K562 (cell line): ENCODE measurements around the gene ABHD5. TPM values are rescaled to one million over a fixed set of nuclear protein-coding genes. Genes with fewer than 3 reads are reported as not detected.
"Not testable (repeated sequence)": the region's sequence is repeated elsewhere in the genome, so short reads cannot be mapped to it uniquely, and the experiment has no call there.

Source experiments
- CBFA2T3 ChIP-seq: fragments of 450-650 bp; IDR thresholded peaks from 2 replicates; pipeline ENCODE4 v1.6.1; 2017
- CXXC5 ChIP-seq: fragments of 250-450 bp; sonication (Bioruptor Pico); IDR thresholded peaks from 2 replicates; pipeline ENCODE4 v1.8.0; 2022; ENCODE audit warnings: inconsistent platforms, mild to moderate bottlenecking, moderate library complexity
- FOXK2 ChIP-seq, 2 experiments: fragments of 450-650 bp; IDR thresholded peaks in 1 of 2; conservative IDR thresholded peaks in 1 of 2; 2 replicates each; pipeline ENCODE4 v1.6.1; 2016; ENCODE audit warnings: low read depth in 2 of 2, mild to moderate bottlenecking in 1 of 2
- HDAC2 ChIP-seq: fragments of 450-650 bp; IDR thresholded peaks from 2 replicates; pipeline ENCODE4 v1.6.1; 2016; ENCODE audit warnings: mild to moderate bottlenecking
- JUND ChIP-seq, 2 experiments: IDR thresholded peaks; 2 replicates in 1 of 2; 3 replicates in 1 of 2; pipeline ENCODE4 v1.6.1; 2011; ENCODE audit warnings: borderline replicate concordance in 2 of 2, low read depth in 2 of 2, low read length in 2 of 2, improper control_type of control experiment in 1 of 2, missing biosample characterization in 1 of 2, missing genetic modification characterization in 1 of 2, missing genetic modification reagents in 1 of 2
- KLF16 ChIP-seq: IDR thresholded peaks from 2 replicates; pipeline ENCODE4 v1.6.1; 2016; ENCODE audit warnings: antibody characterized with exemption
- SMAD3 ChIP-seq: fragments of 450-650 bp; formaldehyde crosslinking; conservative IDR thresholded peaks from 2 replicates; pipeline ENCODE4 v1.4.0; 2020; ENCODE audit warnings: mild to moderate bottlenecking
- ZEB2 ChIP-seq: fragments of 450-650 bp; IDR thresholded peaks from 2 replicates; pipeline ENCODE4 v1.6.1; 2016
- ZNF766 ChIP-seq: fragments of 200-800 bp; sonication (Bioruptor generic); conservative IDR thresholded peaks from 2 replicates; pipeline ENCODE4 v1.6.1; 2016; ENCODE audit warnings: missing genetic modification characterization, missing compliant biosample characterization
- polyA plus RNA-seq, 8 experiments: library from polyadenylated mRNA; depleted of rRNA in 4 of 8; stranded (reverse) in 5 of 8; unstranded in 3 of 8; fragments of >200 nt; fragmentation: Nextera tagmentation in 2 of 8; fragmentation: Illumina TruSeq in 1 of 8; extraction: Ambion mirVana in 2 of 8; extraction: Trizol in 1 of 8; gene quantifications; 2 replicates each; pipeline versions ENCODE4 v1.2.1 to v1.2.3, GENCODE V29; 2011 to 2014; ENCODE audit warnings: inconsistent platforms in 1 of 8, missing spikeins in 1 of 8
- total RNA-seq, 7 experiments: library from RNA; depleted of rRNA in 6 of 7; stranded (reverse); fragments of >200 nt in 6 of 7; fragmentation: Illumina TruSeq in 2 of 7; extraction: Trizol in 2 of 7; gene quantifications; 2 replicates each; pipeline versions ENCODE4 v1.2.1 to v1.2.3, GENCODE V29; 2011 to 2021; ENCODE audit warnings: low replicate concordance in 1 of 7
- TF ChIP-seq, protein P1 (sequence below), 2 experiments: fragments of 450-650 bp; formaldehyde crosslinking in 1 of 2; IDR thresholded peaks; 2 replicates each; pipeline versions ENCODE4 v1.4.0 to v1.6.1; 2014 to 2020; ENCODE audit warnings: mild to moderate bottlenecking in 2 of 2, borderline replicate concordance in 1 of 2, low read depth in 1 of 2
- TF ChIP-seq, protein P2 (sequence below): sonication (generic); formaldehyde crosslinking; IDR thresholded peaks from 2 replicates; pipeline ENCODE4 v1.8.1; 2023; ENCODE audit warnings: missing genetic modification reagents, mild to moderate bottlenecking, borderline replicate concordance
- TF ChIP-seq, protein P3 (sequence below): fragments of 200-800 bp; sonication (Bioruptor generic); IDR thresholded peaks from 2 replicates; pipeline ENCODE4 v1.6.1; 2017; ENCODE audit warnings: missing genetic modification characterization, missing compliant biosample characterization

Gene ABHD5
- total and polyA plus RNA-seq, 9 of the 15 experiments (the other 6 are each of a cell fraction or from before 2014, with no cell fraction given), result 27.8 to 61.7 (median 39.9) TPM

DNA sequence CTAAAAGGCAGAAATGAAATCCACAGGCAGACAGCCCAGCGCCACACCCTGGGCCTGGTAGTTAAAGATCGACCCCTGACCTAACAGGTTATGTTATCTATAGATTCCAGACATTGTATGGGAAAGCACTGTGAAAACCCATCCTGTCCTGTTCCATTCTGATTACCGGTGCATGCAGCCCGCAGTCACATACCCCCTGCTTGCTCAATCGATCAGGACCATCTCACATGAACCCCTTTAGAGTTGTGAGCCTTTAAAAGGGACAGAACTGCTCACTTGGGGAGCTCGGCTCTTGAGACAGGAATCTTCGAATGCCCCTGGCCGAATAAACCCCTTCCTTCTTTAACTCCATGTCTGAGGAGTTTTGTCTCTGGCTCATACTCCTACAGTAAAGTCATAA, 12.4 kb upstream of the ABHD5 start (continued):
- TF ChIP-seq, protein P1, sequence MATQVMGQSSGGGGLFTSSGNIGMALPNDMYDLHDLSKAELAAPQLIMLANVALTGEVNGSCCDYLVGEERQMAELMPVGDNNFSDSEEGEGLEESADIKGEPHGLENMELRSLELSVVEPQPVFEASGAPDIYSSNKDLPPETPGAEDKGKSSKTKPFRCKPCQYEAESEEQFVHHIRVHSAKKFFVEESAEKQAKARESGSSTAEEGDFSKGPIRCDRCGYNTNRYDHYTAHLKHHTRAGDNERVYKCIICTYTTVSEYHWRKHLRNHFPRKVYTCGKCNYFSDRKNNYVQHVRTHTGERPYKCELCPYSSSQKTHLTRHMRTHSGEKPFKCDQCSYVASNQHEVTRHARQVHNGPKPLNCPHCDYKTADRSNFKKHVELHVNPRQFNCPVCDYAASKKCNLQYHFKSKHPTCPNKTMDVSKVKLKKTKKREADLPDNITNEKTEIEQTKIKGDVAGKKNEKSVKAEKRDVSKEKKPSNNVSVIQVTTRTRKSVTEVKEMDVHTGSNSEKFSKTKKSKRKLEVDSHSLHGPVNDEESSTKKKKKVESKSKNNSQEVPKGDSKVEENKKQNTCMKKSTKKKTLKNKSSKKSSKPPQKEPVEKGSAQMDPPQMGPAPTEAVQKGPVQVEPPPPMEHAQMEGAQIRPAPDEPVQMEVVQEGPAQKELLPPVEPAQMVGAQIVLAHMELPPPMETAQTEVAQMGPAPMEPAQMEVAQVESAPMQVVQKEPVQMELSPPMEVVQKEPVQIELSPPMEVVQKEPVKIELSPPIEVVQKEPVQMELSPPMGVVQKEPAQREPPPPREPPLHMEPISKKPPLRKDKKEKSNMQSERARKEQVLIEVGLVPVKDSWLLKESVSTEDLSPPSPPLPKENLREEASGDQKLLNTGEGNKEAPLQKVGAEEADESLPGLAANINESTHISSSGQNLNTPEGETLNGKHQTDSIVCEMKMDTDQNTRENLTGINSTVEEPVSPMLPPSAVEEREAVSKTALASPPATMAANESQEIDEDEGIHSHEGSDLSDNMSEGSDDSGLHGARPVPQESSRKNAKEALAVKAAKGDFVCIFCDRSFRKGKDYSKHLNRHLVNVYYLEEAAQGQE (IDR thresholded peaks at IDR 0.05; ENCODE audit: borderline replicate concordance), result peak; percentile 40; the same call in 1 of the 2 replicates
- TF ChIP-seq, protein P1 (CRISPR knock-in tag; IDR thresholded peaks at IDR 0.05; ENCODE audit: low read depth), result not testable (repeated sequence)
- TF ChIP-seq HDAC2 (peak; percentile 95), JUND (IDR thresholded peaks at IDR 0.05; ENCODE audit: borderline replicate concordance, low read depth, low read length) (peak; percentile 74), JUND (tag; IDR thresholded peaks at IDR 0.05; ENCODE audit: borderline replicate concordance, low read depth, low read length) (peak; percentile 41; the same call in 1 of the 3 replicates), KLF16 (peak; percentile 96), SMAD3 (0 out of 2 replicates have a peak, but pooled peaks have one; percentile 60), CXXC5 (CRISPR knock-in tag) (peak; percentile 79), ZNF766 (CRISPR knock-in tag) (peak; percentile 88), ZEB2 (peak; percentile 86), CBFA2T3 (peak; percentile 99), FOXK2 (conservative IDR thresholded peaks at IDR 0.05 in 1 of 2, IDR thresholded peaks at IDR 0.05 in 1 of 2; ENCODE audit: low read depth in 2 of 2) (peak in 1 of 2 experiments; percentile 30; a peak in 1 of 4 replicates)
- TF ChIP-seq, protein P2, sequence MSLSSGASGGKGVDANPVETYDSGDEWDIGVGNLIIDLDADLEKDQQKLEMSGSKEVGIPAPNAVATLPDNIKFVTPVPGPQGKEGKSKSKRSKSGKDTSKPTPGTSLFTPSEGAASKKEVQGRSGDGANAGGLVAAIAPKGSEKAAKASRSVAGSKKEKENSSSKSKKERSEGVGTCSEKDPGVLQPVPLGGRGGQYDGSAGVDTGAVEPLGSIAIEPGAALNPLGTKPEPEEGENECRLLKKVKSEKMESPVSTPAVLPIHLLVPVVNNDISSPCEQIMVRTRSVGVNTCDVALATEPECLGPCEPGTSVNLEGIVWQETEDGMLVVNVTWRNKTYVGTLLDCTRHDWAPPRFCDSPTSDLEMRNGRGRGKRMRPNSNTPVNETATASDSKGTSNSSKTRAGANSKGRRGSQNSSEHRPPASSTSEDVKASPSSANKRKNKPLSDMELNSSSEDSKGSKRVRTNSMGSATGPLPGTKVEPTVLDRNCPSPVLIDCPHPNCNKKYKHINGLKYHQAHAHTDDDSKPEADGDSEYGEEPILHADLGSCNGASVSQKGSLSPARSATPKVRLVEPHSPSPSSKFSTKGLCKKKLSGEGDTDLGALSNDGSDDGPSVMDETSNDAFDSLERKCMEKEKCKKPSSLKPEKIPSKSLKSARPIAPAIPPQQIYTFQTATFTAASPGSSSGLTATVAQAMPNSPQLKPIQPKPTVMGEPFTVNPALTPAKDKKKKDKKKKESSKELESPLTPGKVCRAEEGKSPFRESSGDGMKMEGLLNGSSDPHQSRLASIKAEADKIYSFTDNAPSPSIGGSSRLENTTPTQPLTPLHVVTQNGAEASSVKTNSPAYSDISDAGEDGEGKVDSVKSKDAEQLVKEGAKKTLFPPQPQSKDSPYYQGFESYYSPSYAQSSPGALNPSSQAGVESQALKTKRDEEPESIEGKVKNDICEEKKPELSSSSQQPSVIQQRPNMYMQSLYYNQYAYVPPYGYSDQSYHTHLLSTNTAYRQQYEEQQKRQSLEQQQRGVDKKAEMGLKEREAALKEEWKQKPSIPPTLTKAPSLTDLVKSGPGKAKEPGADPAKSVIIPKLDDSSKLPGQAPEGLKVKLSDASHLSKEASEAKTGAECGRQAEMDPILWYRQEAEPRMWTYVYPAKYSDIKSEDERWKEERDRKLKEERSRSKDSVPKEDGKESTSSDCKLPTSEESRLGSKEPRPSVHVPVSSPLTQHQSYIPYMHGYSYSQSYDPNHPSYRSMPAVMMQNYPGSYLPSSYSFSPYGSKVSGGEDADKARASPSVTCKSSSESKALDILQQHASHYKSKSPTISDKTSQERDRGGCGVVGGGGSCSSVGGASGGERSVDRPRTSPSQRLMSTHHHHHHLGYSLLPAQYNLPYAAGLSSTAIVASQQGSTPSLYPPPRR (CRISPR knock-in tag), result peak; percentile 71; the same call in 1 of the 2 replicates
- TF ChIP-seq, protein P3, sequence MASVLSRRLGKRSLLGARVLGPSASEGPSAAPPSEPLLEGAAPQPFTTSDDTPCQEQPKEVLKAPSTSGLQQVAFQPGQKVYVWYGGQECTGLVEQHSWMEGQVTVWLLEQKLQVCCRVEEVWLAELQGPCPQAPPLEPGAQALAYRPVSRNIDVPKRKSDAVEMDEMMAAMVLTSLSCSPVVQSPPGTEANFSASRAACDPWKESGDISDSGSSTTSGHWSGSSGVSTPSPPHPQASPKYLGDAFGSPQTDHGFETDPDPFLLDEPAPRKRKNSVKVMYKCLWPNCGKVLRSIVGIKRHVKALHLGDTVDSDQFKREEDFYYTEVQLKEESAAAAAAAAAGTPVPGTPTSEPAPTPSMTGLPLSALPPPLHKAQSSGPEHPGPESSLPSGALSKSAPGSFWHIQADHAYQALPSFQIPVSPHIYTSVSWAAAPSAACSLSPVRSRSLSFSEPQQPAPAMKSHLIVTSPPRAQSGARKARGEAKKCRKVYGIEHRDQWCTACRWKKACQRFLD (CRISPR knock-in tag), result 0 out of 2 replicates have a peak, but pooled peaks have one; percentile 67
